ENCODE data around the gene PSMG4. TPM values are rescaled to one million over a fixed set of nuclear protein-coding genes. Genes with fewer than 3 reads are reported as not detected.

Gene PSMG4
- total RNA-seq, 1 donor from 2014 or later = 23.9 TPM

DNA sequence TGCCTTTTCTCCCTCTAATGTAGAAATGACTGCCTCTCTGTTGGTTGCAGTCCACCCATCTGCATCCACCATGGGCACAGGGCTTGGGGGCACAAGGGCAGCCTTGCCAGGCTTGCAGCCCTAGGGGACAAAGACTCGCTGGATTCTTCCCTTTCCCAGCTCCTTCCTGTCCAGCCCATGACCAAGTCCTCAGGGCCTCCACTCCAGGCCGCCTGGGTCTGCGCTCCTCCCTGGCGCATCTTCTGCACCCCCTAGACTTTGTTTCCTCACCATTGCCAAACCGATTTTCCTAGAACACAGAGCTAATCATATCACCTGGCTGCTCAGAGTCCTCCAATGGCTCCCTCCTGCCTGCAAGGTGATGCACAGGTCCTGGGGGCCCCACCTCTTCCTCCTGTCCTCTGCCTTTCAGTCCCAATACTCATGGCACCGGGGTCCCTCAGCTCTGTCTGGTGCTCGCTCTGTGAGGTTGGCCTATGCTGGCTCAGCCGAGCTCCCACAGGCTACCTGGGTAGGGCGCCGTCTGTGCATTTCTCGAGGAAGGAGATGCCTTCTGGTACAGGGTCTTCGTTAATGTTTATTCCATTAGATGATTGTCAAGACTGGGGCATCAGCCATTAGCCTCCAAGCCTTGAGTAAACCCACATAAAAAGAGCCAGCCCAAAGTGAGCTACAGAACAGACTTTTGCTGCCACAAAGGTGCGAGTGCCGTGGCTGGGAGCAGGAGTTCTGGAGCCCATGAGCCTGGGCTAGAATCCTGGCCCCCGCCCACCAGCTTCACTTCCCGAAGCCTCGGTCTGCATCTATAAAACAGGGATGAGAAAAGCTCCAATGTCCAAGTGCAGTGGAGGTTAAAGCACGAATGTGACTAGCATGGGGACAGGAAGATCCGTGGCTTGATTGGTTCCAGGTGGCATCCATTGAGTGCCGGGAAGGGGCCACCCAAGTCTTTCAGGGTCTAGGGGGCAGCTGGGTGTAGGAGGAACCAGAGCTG, 17.7 kb downstream of the PSMG4 start:
- TF ChIP-seq, protein P1, sequence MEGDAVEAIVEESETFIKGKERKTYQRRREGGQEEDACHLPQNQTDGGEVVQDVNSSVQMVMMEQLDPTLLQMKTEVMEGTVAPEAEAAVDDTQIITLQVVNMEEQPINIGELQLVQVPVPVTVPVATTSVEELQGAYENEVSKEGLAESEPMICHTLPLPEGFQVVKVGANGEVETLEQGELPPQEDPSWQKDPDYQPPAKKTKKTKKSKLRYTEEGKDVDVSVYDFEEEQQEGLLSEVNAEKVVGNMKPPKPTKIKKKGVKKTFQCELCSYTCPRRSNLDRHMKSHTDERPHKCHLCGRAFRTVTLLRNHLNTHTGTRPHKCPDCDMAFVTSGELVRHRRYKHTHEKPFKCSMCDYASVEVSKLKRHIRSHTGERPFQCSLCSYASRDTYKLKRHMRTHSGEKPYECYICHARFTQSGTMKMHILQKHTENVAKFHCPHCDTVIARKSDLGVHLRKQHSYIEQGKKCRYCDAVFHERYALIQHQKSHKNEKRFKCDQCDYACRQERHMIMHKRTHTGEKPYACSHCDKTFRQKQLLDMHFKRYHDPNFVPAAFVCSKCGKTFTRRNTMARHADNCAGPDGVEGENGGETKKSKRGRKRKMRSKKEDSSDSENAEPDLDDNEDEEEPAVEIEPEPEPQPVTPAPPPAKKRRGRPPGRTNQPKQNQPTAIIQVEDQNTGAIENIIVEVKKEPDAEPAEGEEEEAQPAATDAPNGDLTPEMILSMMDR (IDR thresholded peaks at IDR 0.05) = no peak
- Histone ChIP-seq H3K27ac (no peak overlapping the region), H3K9me3 (no peaks in the 10 kb centered on the region), H3K36me3 (peaks cover 10 to 11% of the 10 kb centered on the region in 2 donors), H3K4me3 (no peak overlapping the region), H3K4me1 (peaks cover 0 to 2% of the 10 kb centered on the region in 2 donors), H3K27me3 (no peaks in the 10 kb centered on the region)
- intact Hi-C loops (cut with DNase I) = loop anchor here (5.0 kb wide), 3 partner anchors 716 to 881 kb away; no protein-coding TSS in a partner anchor
- no peak for DNase-seq (ENCODE audit: low spot score in 2 of 2)

DNA sequence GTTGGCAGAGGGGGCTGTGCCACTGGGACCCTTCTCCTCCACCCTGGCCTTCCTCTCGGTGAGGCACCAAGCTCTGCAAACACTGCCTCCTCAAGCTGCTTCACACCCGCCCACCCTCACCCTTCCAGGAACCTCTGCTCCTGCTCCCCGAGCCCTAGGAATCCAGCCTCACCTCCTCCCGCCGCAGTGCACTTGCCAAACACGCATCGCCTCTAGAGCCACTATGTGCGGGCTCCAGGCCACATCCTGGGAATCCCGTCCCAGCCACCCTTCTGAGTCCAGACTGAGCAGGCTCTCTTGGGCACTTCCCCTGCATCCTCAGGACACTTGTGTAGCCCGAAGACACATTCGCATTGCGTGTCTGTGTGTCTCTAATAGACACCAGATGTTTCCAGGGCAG, 18.5 kb downstream of the PSMG4 start:
- Histone ChIP-seq H3K4me3 (no peak overlapping the region), H3K27ac (no peak overlapping the region), H3K9me3 (no peaks in the 10 kb centered on the region), H3K27me3 (no peaks in the 10 kb centered on the region), H3K4me1 (peaks cover 4 to 10% of the 10 kb centered on the region in 2 donors), H3K36me3 (peaks cover 3 to 5% of the 10 kb centered on the region in 2 donors)
- intact Hi-C loops (cut with DNase I) = loop anchor here (5.0 kb wide), 3 partner anchors 715 to 880 kb away; no protein-coding TSS in a partner anchor
- TF ChIP-seq, protein P1 (IDR thresholded peaks at IDR 0.05) = no peak
- DNase-seq (ENCODE audit: low spot score in 2 of 2) = peak in 1 of 2 donors; percentile 3

DNA sequence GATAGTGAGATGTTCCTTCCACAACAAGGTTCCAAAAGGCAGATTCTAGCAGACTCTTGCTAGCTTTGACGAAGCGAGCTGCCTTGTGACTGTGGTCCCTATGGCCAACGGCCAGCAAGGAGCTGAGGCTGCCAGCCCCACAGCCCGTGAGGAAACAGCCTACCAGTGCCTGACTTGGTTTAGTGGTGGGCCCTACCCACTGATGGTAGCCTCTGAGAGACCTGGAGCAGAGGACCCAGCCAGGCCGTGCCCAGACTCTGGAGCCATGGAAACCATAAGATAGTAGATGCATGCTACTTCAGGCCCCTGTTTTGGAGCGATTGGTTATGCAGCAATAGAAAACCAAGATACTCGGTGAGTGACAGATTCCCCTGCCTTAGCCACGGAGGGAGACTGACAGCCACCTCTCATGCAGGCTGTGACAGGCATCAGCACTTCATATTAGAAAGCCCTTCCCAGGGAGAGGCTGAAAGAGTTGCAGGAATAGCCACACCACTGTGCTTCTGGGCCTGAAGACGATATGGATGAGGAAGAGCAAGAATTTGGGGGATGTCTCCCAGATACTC, 19.2 kb downstream of the PSMG4 start:
- Histone ChIP-seq H3K4me1 (peaks cover 10 to 15% of the 10 kb centered on the region in 2 donors), H3K9me3 (no peaks in the 10 kb centered on the region), H3K27ac (peak overlapping the region in 1 of 2 donors; percentile 8), H3K27me3 (no peaks in the 10 kb centered on the region), H3K36me3 (peaks cover 0 to 3% of the 10 kb centered on the region in 2 donors), H3K4me3 (no peak overlapping the region)
- intact Hi-C loops (cut with DNase I) = loop anchor here (5.0 kb wide), 3 partner anchors 714 to 879 kb away; no protein-coding TSS in a partner anchor
- TF ChIP-seq, protein P1 (IDR thresholded peaks at IDR 0.05) = no peak
- peak in 1 of 2 donors; percentile 1 for DNase-seq (ENCODE audit: low spot score in 2 of 2)

DNA sequence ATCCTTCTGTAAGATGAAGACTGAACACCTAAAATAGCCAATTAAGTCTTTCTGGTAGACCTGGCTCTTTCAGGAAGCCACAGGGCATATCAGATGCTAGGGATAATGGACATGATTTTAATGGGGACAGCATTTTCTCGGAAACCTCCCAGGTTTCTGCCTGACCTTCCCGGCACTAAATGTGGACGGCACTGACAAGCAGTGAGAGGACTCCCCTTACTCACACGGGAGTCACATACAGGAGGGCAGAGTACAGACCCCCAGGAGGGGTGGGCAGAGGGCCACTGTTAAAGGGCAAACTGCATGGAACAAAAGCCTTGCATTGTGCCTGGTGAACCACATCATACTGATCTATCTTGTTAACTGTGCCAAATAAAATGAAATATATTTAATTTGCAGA, 19.9 kb downstream of the PSMG4 start:
- peak in 1 of 2 donors; percentile 31 for DNase-seq (ENCODE audit: low spot score in 2 of 2)
- no peaks in the 10 kb centered on the region for H3K27me3 ChIP-seq
- H3K36me3 ChIP-seq = no peaks in the 10 kb centered on the region
- H3K9me3 ChIP-seq = no peaks in the 10 kb centered on the region
- no peak overlapping the region for H3K4me3 ChIP-seq
- peaks cover 10 to 15% of the 10 kb centered on the region in 2 donors for H3K4me1 ChIP-seq
- no peak overlapping the region for H3K27ac ChIP-seq
- TF ChIP-seq, protein P1 (IDR thresholded peaks at IDR 0.05) = no peak
- intact Hi-C loops (cut with DNase I) = loop anchor here (1.0 to 5.0 kb wide), 4 partner anchors 454 to 879 kb away; no protein-coding TSS in a partner anchor

DNA sequence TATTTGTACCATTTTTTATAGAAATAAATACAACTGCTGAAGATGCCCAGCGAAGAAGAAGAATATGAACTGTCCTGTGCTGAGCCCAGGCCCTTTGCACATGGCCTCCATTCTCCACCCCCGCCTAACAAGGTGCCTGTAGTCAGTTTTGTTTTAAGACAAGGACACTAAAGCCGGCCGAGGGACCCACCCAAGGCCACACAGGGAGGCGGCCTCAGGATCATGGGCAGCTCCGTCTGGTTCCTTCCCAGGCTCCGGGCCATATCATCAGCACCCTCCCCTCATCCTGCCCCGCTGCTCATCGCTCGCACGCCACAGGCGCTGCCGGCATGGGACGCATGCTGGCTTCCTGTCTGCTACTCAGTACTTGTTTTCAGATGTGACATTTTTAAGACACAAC, 21.3 kb downstream of the PSMG4 start:
- H3K27me3 ChIP-seq = no peaks in the 10 kb centered on the region
- TF ChIP-seq, protein P1 (IDR thresholded peaks at IDR 0.05) = no peak
- peaks cover 10 to 15% of the 10 kb centered on the region in 2 donors for H3K4me1 ChIP-seq
- no peaks in the 10 kb centered on the region for H3K9me3 ChIP-seq
- no peak overlapping the region for H3K4me3 ChIP-seq
- H3K36me3 ChIP-seq = no peaks in the 10 kb centered on the region
- peak in 1 of 2 donors; percentile 61 for DNase-seq (ENCODE audit: low spot score in 2 of 2)
- no peak overlapping the region for H3K27ac ChIP-seq
- intact Hi-C loops (cut with DNase I) = loop anchor here (5.0 kb wide), 2 partner anchors 132 to 177 kb away; partner anchors contain the start of gene SLC22A23
